Liver (tissue), 3 donors: ENCODE results near the gene HNRNPA0.

Experiments
- CTCF ChIP-seq: fragments of 150-350 bp; IDR thresholded peaks from 2 replicates; pipeline ENCODE4 v1.5.1; 2017; ENCODE audit warnings: improper control_type of control experiment, low read depth, low read length; ENCODE audit not compliant: missing input control
- FOXA1 ChIP-seq: IDR thresholded peaks from 2 replicates; pipeline ENCODE4 v1.6.1; 2016; ENCODE audit warnings: antibody characterized with exemption
- GABPA ChIP-seq, 2 donors: IDR thresholded peaks in 1 of 2; conservative IDR thresholded peaks in 1 of 2; 2 replicates each; pipeline ENCODE4 v1.6.1; 2016; ENCODE audit warnings: antibody characterized with exemption in 2 of 2, mild to moderate bottlenecking in 1 of 2, moderate library complexity in 1 of 2
- HNF4A ChIP-seq, 2 donors: conservative IDR thresholded peaks; 2 replicates each; pipeline ENCODE4 v1.6.1; 2016; ENCODE audit warnings: antibody characterized with exemption in 2 of 2, mild to moderate bottlenecking in 2 of 2
- NR2F2 ChIP-seq: IDR thresholded peaks from 2 replicates; pipeline ENCODE4 v1.6.1; 2016; ENCODE audit warnings: antibody characterized with exemption
- RXRA ChIP-seq, 2 donors: IDR thresholded peaks; 2 replicates each; pipeline ENCODE4 v1.6.1; 2017 to 2018; ENCODE audit warnings: antibody characterized with exemption in 2 of 2, mild to moderate bottlenecking in 1 of 2
- TAF1 ChIP-seq: conservative IDR thresholded peaks from 2 replicates; pipeline ENCODE4 v1.6.1; 2016; ENCODE audit warnings: antibody characterized with exemption, mild to moderate bottlenecking
- ZBTB33 ChIP-seq: IDR thresholded peaks from 2 replicates; pipeline ENCODE4 v1.6.1; 2016; ENCODE audit warnings: antibody characterized with exemption
- donor health status: healthy.
- donor health status: healthy.

- no peak for TF ChIP-seq CTCF
- TF ChIP-seq HNF4A (conservative IDR thresholded peaks at IDR 0.05) = peak; percentile 75 to 90
- no peak for TF ChIP-seq ZBTB33
- TF ChIP-seq FOXA1 = peak; percentile 44
- TF ChIP-seq NR2F2 = no peak
- no peak for TF ChIP-seq TAF1
- no peak for TF ChIP-seq GABPA (IDR thresholded peaks at IDR 0.05 in 1 of 2, conservative IDR thresholded peaks at IDR 0.05 in 1 of 2)
- peak in 1 of 2 donors; percentile 24 for TF ChIP-seq RXRA (IDR thresholded peaks at IDR 0.05)
These were observed 29.9 kb downstream of the HNRNPA0 start for GRCh38 chr5:137724251-137724650.
